ENCODE data around the gene TOP1.
A peak's percentile ranks its signal among the peaks of the same experiment; 100 is the strongest.

Gene TOP1

DNA sequence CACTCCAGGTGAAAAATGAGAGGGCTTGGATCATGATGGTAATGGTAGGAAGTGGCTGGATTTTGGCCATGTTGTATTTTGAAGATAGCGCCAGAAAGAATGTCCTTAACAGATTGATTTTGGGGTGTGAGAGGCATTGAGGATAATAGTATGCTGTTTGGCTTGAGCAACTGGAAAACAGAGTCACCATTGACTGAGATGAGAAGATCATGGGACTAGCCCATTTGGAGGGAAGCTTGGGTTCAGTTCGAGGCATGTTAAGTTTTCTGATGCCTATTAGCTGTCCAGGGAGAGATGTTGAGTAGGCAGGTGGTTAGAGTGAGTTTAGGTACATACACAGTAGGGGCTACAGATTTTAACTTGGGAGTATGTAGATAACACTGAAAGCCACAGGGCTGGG lies 132.1 kb downstream of the TOP1 start:
- Histone ChIP-seq H3K36me3 (peaks cover 37 to 51% (median 42%) of the 10 kb centered on the region in 3 donors), H3K4me1 (peaks cover 0 to 38% (median 13%) of the 10 kb centered on the region in 4 donors)

GRCh38 chr20:41161886-41162285 lies 133.3 kb downstream of the TOP1 start:
- intact Hi-C loops (cut with DNase I; ENCODE audit: low total_unique reads): no loop called here
- Histone ChIP-seq H3K27me3 (no peaks in the 10 kb centered on the region), H3K9me3 (no peaks in the 10 kb centered on the region), H3K36me3 (peaks cover 49 to 63% (median 54%) of the 10 kb centered on the region in 3 donors), H3K4me1 (peaks cover 0 to 26% (median 8%) of the 10 kb centered on the region in 4 donors), H3K4me3 (no peak overlapping the region), H3K27ac (peak overlapping the region in 1 of 2 donors; percentile 12)
- no peak for DNase-seq
- no peak for TF ChIP-seq CTCF (IDR thresholded peaks at IDR 0.05)

More for the DNA sequence above, 132.1 kb downstream of the TOP1 start:
- intact Hi-C loops (cut with DNase I; ENCODE audit: low total_unique reads): no loop called here
- Histone ChIP-seq H3K9me3 (no peaks in the 10 kb centered on the region), H3K27me3 (no peaks in the 10 kb centered on the region), H3K27ac (no peak overlapping the region), H3K4me3 (no peak overlapping the region)
- no peak for TF ChIP-seq CTCF (IDR thresholded peaks at IDR 0.05)
- DNase-seq: no peak

GRCh38 chr20:41162396-41162795 lies 133.8 kb downstream of the TOP1 start:
- peaks cover 0 to 21% (median 5%) of the 10 kb centered on the region in 4 donors for H3K4me1 ChIP-seq
- no peak overlapping the region for H3K4me3 ChIP-seq
- H3K27me3 ChIP-seq: no peaks in the 10 kb centered on the region
- no peak for DNase-seq
- H3K36me3 ChIP-seq: peaks cover 55 to 68% (median 59%) of the 10 kb centered on the region in 3 donors
- TF ChIP-seq CTCF (IDR thresholded peaks at IDR 0.05): no peak
- intact Hi-C loops (cut with DNase I; ENCODE audit: low total_unique reads): no loop called here
- no peaks in the 10 kb centered on the region for H3K9me3 ChIP-seq
- no peak overlapping the region for H3K27ac ChIP-seq

DNA sequence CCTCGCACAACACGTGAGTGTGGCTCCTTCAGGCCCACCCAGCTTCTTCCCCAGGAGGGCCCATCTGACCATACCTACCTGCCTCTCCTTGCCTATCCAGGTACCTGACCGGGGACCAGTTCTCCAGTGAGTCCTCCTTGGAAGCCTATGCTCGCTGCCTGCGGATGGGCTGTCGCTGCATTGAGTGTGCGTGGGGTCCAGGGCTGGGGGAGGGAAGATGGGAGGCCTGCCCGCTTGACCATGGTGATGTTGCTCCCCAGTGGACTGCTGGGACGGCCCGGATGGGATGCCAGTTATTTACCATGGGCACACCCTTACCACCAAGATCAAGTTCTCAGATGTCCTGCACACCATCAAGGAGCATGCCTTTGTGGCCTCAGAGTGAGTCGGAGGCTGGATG lies 135.2 kb downstream of the TOP1 start:
- no peaks in the 10 kb centered on the region for H3K9me3 ChIP-seq
- peaks cover 0 to 17% (median 0%) of the 10 kb centered on the region in 4 donors for H3K4me1 ChIP-seq
- no peaks in the 10 kb centered on the region for H3K27me3 ChIP-seq
- H3K4me3 ChIP-seq: no peak overlapping the region
- no peak for DNase-seq
- intact Hi-C loops (cut with DNase I; ENCODE audit: low total_unique reads): no loop called here
- TF ChIP-seq CTCF (IDR thresholded peaks at IDR 0.05): no peak
- no peak overlapping the region for H3K27ac ChIP-seq
- peaks cover 61 to 82% (median 71%) of the 10 kb centered on the region in 3 donors for H3K36me3 ChIP-seq

DNA sequence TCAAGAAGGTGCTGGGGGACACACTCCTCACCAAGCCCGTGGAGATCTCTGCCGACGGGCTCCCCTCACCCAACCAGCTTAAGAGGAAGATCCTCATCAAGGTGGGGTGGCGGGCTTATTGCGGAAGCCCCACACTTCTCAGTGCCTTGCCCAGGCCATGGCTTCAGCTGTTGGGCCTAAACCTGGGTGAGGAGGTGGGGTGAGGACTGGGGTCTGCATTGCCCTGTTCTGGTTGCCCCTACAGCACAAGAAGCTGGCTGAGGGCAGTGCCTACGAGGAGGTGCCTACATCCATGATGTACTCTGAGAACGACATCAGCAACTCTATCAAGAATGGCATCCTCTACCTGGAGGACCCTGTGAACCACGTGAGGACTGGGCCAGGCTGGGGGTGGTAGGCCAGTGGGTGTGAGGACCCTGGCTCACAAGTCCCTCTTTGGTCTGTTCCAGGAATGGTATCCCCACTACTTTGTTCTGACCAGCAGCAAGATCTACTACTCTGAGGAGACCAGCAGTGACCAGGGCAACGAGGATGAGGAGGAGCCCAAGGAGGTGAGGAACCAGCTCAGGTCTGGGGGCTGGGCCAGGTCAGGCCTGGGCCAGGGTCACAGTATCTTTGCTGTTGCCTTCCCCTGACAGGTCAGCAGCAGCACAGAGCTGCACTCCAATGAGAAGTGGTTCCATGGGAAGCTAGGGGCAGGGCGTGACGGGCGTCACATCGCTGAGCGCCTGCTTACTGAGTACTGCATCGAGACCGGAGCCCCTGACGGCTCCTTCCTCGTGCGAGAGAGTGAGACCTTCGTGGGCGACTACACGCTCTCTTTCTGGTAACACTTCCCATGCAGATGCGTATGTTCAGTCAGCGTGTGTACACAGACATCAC lies 136.6 kb downstream of the TOP1 start:
- no peak for TF ChIP-seq CTCF (IDR thresholded peaks at IDR 0.05)
- intact Hi-C loops (cut with DNase I; ENCODE audit: low total_unique reads): no loop called here
- Histone ChIP-seq H3K9me3 (no peaks in the 10 kb centered on the region), H3K36me3 (peaks cover 68 to 89% (median 78%) of the 10 kb centered on the region in 3 donors), H3K4me3 (no peak overlapping the region), H3K27me3 (no peaks in the 10 kb centered on the region), H3K27ac (no peak overlapping the region), H3K4me1 (peaks cover 0 to 9% (median 0%) of the 10 kb centered on the region in 4 donors)
- DNase-seq: no peak

Data from tibial artery (tissue), 4 donors.